ENCODE results near the gene MAN2C1.
"Not testable (repeated sequence)": the region's sequence is repeated elsewhere in the genome, so short reads cannot be mapped to it uniquely, and the experiment has no call there.

The MAN2C1 gene

DNA sequence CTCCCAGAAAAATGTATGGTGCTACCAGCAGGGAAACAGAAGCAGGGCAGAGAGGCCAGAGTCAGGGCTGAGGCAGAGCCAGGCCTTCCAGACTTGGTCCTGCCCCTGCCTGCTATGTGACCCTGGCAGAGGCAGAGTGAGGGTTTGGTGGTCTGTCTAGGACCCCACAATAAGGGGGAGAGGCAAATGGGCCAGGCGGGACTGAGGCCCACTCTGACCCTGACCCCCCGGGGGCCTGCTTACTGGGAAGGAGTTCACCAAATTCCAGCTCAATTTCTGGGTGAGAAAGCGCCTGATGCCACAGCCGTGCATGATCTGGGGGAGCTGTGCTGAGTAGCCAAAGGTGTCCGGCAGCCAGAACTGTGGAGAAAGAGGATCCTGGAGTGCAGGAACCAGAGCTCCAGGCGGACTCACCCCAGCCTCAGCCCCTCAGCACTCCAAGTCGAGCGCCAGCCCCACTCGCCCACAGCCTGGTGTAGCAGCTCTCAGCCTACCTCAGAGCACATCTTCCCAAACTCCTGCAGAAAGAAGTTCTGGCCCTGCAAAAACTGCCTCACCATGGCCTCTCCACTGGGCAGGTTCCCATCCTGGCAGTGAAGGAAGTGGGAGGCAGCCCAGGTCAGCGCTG, 6.9 kb downstream of the MAN2C1 start:
- no peak for DNase-seq (ENCODE audit: low read depth in 2 of 2)

DNA sequence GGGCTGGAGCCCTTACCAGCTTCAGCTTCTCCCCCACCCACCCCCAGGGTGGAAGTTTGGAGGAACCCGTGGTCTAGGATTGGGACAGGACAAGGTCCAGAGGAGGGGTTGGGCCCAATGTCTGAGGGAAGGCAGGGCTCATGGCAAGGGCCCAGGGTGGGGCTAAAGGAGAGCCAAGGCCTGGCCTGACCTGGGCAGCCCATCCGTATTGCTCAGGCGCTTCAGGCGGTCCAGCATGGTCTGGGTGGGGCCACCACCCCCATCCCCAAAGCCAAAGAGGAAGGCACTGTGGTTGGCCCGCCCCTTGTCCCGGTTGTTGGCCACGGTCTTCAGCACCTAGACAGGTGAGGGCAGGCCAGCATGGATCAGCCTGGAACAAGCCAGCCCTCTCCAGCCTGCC, 7.6 kb downstream of the MAN2C1 start:
- DNase-seq (ENCODE audit: low read depth in 2 of 2): no peak

DNA sequence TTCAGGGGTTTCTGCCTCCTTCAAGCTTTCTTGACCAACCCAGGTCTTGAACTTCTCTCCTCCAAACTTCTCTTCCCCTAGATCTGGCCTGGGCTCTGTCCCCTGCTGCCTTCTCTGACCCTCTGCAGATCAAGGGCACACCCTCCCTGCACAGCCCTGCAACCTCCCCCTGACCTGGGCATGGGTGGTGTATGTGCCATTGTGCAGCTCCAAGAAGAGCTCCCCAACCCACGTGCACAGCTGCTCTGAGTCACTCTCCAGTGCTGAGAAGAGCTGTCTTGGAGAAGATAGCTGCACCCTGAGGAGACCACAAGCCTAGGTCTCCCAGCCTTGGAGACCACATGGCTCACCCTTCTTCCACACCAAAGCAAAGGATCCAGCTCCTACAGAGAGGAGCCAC, 8.0 kb downstream of the MAN2C1 start:
- no peak for DNase-seq (ENCODE audit: low read depth in 2 of 2)

DNA sequence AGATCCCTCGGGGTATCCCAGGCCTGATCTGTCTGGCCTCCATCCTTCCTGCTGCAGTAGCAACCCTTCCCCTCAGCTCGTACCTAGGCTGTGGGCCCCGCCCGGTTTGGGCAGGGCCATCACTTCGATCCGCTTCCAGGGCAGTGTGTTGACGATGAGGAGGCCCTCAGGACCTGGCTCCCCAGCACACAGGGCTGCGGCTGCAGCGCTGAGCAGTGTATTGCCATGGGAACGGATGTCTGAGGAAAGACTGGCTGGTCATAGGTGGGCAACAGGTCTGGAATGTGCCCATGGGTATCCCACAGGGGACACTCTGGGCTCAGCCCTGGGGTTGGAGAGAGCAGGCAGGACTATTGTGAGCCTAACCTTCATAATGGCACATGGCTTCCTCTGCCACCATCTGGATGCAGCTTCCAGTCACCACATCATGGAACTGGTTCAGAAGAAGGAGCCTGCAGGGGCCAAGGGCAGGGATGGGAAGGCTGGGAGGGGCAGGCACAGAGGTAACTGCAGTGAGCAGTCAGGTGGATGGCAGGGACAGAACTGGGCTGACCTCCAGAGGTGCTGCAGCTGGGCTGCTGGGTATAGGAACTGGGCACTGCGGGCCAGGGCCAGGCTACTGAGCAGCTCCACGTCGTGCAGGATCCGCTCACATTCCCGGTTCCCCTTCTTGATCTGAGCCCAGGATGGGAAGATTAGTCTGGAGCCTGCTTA, 8.7 kb downstream of the MAN2C1 start:
- DNase-seq (ENCODE audit: low read depth in 2 of 2): no peak

DNA sequence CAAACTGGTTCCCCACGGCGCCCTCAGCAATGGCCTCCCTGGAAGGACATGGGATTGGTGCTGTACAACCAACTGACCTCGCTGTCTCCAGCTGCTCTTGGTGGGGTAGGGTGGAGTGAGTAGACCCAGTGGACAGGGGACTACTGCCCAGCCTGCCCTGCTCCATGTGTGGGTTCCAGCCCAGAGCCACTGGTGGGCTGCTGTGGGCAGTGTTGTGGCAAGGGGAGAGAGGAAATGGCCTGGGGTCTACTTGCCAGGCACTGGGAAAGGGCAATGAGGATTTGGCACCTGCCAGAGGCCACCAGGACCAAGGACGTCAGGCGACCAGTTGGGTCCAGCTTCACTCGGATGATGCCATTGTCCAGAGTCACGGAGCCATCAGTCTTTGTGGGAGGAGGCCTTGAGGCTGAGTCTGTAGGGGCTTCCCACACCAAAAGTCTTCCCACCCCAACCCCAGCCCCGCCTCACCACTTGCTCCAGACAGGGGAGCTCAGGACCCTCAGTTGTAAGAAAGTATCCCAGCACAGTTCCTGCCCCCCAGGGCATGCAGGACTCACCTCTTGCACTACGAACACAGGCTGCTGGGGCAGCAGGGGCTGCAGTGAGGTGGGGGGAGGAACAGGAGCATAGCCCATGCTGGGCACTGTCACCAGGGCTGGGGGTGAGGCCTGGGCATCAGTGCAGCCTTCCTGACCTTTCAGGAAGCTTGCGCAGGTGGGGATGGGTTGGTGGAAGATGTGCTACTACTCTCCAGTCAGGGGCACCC, 9.5 kb downstream of the MAN2C1 start:
- DNase-seq (ENCODE audit: low read depth in 2 of 2): no peak

DNA sequence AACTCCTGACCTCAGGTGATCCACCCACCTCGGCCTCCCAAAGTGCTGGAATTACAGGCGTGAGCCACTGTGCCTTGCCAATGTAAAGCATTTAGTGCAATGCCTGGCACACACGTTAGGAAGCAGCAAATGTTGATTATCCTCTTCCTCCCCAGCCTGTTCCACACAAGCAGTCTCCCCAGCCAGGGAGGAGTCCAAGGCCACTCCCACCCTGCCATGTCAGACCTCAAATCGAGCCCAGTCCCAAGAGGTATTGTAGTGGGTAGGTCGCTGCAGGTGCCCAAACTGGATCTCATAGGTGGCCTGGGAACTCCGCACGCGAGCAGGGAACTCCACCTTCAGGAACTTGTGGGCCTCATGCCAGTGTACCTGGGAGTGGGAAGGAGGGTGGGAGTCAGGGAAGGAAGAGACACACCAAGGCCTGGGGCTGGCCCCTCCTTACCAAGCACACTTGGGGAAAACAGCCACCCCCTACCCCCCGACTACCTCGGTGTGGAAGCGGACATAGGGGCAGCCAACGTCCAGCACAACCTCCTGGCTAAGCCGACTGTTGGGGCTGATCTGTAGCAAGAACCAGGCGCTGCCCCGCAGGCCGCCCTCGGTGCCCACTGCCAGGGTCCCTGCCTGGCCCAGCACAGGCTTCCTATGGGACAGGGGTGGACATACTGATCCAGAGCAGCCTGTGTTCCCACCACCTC, 10.3 kb downstream of the MAN2C1 start:
- no peak for DNase-seq (ENCODE audit: low read depth in 2 of 2)

DNA sequence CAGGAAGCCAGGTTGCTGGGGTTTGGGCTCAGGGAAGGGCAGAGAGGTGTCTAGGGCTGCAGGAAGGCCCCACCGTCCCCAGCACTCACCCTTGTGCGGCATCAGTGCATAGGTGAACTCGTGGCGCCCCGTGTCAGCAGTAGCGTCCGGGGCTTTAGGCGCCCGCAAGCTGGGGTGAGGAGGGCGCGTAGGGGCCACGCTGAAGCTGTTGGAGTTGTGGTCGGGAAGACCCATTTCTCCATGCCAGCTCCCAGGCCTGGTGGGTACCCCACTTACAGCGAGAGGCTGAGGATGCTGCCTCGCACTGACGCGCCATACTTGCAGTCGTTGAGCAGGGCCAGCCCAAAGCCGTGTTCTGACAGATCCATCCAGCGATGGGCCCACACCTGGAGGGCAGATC, 11.9 kb downstream of the MAN2C1 start:
- DNase-seq (ENCODE audit: low read depth in 2 of 2): no peak

DNA sequence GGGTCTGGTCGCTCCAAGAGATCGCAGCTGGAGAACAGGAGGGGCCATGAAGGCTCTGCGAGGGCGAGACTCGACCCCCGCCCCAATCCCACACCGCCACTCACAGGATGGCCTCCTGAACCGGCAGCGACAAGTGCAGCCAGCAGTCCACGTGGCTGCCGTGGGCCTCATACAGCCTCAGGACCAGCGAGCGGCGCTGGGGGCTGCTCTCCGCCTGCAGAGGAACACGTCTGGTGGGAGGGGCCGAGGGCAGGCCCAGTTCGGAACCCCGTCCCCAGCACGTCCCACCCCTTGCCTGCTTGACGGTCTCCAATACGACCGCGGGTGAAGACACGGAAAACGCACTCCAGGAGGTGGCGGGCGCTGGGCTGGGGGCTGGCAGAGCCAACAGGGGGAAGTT, 12.4 kb downstream of the MAN2C1 start:
- no peak for DNase-seq (ENCODE audit: low read depth in 2 of 2)

DNA sequence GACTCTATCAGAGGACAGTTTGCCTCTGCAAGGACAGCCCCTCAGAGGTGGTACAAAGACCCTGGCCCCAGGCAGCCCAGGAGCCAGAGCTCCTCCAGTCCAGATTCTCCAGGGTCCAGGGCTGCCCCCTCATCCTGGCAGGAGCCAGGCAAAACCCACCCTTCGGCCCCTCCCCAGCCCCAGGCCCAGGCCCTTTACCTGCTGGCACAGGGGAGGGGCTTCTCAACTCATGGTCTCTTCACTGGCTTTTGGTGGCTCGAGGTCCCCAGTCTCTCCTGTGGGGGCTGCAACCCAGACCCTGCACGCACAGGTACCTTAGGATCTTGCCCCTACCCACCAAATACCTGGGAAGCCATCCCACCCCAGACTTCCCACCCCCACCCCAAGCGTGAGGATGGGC, 13.0 kb downstream of the MAN2C1 start:
- no peak for DNase-seq (ENCODE audit: low read depth in 2 of 2)

DNA sequence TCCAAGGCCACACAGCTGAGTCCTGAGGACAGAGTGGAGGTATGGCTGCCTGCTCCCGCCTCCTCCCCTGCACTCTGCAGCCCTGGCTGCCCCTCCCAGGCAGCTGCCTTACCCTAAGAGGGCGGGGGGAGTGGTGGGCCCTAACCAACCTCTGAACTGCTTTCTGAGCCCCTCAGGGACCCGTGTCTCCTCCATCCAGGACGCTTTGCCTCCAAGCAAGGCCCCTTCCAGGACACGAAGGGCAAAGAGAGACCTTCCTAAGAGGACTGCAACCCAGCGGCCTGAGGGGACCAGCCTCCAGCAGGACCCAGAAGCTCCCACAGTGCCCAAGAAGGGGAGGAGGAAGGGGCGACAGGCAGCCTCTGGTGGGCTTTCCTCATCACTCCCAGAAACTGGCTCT, 14.0 kb downstream of the MAN2C1 start:
- no peak for DNase-seq (ENCODE audit: low read depth in 2 of 2)

DNA sequence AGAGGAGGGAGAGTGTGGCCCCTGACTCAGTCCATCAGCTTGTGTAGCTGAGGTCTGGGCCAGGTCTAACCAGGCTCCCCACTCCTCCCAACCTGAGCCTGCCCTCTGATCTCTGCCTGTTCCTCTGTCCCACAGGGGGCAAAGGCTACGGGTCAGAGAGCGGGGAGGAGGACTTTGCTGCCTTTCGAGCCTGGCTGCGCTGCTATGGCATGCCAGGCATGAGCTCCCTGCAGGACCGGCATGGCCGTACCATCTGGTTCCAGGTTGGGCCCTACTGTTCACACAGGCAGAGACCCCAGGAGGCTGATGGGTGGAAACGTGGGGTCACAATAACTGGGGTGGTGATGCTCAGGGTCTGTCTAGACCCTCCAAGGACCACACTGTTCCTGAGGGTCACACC, 14.8 kb downstream of the MAN2C1 start:
- no peak for DNase-seq (ENCODE audit: low read depth in 2 of 2)

DNA sequence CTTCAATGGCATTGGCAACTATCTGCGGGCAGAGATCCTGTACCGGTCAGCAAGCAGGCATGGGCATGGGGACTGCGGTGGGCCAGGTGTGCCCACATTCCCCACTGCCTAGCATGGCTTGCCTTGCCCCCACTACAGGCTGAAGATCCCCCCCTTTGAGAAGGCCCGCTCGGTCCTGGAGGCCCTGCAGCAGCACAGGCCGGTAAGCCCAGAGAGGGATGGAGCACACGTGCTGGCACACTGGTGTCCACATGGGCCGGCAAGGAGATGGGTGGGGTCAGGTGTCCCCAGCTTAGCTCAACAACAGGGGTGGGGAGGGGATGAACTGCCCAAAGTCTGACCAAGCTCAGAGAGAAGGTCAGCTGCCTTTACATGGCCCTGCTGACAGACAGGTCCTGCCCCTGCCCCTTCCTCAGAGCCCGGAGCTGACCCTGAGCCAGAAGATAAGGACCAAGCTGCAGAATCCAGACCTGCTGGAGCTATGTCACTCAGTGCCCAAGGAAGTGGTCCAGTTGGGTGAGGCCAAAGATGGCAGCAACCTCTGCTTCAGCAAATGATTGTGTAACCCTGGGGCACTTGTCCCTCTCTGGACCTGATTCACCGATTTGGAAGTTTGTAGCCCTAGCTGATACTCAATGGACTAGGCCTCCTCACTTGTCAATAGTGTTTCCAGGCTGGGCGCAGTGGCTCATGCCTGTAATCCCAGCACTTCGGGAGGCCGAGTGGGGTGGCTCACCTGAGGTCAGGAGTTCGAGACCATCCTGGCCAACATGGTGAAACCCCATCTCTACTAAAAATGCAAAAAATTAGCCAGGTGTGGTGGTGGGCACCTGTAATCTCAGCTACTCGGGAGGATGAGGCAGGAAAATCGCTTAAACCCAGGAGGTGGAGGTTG, 16.0 kb downstream of the MAN2C1 start:
- DNase-seq (ENCODE audit: low read depth in 2 of 2): no peak

DNA sequence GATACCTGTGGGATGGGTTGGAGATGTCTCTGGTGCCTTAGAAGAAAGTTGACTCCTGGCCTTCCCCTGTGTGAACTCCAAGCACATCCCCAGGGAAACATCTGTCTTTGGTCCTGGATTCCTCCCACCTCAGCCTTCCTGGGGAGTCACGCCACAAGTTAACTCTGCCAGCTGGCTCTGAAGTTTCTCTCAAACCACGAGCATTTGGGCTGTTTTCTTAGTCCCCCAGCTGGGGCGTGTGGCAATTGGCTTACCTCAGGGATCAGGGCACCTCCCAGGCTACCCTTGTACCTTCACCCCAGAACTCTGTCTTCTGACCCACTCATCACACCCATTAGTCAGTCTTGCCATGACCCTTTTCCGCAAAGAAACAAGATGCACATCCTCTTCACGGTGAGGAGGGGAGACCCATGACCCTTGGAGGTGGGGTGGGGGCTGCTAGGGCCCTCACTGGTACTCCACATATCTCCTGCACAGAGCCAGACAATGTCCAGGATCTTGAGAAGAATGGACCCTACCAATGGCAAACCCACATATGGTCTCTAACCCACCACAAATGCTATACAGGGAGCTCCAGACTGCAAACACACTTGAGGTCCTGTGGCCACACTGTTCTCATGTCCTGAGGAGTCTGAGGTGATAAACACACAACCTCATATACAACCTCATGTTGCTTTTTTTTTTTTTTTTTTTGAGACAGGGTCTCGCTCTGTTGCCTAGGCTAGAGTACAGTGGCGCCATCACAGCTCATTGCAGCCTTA, 17.6 kb downstream of the MAN2C1 start:
- no peak for DNase-seq (ENCODE audit: low read depth in 2 of 2)

DNA sequence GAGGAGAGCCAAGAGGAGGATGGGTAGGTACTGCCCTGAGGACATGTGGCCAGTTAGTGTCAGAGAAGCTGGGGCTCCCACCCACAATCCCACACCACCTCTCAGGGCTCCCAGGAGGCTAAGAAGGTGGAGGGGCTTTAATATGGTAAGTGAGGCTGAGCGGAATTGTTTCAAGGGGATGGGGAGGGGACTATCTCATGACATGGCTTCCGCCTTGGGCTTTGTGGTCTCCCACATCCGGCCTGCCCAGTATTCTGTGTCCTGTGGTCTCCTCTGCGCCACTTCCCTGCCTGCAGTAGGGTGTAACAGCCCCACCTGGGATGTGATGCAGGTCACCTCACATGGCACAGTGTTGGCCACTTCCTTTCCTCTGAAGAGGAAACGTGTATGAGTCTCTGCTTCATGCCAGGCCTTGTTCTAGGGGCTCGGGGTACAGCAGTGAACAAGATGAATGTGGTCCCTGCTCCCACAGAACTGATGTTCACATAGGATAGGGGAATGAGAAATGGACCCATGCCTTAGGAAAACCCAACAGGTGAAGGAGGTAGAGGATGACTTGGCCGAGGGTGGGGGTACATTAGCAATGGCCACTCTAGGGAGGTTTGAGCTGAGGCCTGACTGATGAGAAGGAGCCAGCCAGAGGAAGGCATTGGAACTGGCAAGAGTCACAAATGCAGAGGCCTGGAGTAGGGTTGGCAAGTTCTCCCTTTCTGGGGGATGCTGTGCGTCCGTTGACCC, 18.4 kb downstream of the MAN2C1 start:
- peak; percentile 68 to 70 for DNase-seq (ENCODE audit: low read depth in 2 of 2)

DNA sequence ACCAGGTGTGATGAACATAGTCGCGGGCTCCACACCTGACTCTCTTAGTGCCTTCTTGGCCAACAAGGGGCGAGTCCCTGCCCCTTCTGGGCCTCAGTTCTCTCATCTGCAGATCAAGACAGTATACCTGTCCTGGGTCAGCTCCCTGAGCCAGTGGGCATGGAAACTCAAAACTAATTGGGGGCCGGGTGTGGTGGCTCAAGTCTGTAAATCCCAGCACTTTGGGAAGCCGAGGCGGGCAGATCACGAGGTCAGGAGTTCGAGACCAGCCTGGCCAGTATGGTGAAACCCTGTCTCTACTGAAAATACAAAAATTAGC, 19.1 kb downstream of the MAN2C1 start:
- not testable (repeated sequence) for DNase-seq (ENCODE audit: low read depth in 2 of 2)

DNA sequence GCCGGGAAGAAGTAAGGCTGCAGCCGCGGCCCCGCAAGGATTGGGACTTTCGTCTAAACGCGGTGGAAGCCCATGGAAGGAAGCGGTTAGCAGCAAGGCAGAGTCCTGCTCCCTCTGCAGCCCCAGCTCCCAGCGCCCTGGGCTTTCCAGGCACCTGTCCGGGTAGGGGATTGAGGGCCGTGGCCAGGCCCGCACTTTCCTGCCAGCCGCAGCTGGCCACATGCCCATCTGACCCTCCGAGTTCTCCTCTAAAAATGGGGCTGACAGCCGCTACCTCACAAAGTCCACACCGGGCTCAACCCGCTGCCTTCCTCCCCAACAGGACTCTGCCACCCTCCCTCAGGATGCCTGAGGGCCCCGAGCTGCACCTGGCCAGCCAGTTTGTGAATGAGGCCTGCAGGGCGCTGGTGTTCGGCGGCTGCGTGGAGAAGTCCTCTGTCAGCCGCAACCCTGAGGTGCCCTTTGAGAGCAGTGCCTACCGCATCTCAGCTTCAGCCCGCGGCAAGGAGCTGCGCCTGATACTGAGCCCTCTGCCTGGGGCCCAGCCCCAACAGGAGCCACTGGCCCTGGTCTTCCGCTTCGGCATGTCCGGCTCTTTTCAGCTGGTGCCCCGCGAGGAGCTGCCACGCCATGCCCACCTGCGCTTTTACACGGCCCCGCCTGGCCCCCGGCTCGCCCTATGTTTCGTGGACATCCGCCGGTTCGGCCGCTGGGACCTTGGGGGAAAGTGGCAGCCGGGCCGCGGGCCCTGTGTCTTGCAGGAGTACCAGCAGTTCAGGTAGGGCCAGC, 19.7 kb downstream of the MAN2C1 start:
- DNase-seq (ENCODE audit: low read depth in 2 of 2): no peak

DNA sequence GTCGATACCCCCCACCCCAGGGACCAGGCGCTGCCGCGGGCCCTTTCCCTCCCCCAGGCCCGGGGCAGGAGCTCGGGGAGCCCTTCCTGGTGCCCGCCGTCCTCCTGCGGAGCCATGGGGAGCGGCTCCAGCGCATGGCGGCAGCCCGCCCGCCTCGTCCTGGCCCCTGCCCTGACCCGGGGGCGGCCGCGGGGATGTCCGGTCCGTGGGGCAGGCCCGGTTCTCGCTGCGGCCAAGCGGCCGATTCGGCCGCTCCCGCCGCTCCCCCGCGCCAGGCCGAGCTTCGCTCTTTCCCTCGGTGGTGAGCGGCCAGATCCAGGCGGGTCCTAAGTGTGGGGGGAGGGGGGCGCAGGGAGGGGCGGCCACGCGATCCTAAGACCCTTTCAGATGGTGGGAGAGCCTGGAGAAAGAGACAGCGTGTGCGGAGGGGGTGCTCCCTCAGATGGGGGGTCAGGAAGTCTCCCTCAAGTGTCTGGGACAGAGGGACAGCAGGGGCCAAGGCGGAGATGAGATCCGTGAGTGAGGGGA, 20.3 kb downstream of the MAN2C1 start:
- no peak for DNase-seq (ENCODE audit: low read depth in 2 of 2)

DNA sequence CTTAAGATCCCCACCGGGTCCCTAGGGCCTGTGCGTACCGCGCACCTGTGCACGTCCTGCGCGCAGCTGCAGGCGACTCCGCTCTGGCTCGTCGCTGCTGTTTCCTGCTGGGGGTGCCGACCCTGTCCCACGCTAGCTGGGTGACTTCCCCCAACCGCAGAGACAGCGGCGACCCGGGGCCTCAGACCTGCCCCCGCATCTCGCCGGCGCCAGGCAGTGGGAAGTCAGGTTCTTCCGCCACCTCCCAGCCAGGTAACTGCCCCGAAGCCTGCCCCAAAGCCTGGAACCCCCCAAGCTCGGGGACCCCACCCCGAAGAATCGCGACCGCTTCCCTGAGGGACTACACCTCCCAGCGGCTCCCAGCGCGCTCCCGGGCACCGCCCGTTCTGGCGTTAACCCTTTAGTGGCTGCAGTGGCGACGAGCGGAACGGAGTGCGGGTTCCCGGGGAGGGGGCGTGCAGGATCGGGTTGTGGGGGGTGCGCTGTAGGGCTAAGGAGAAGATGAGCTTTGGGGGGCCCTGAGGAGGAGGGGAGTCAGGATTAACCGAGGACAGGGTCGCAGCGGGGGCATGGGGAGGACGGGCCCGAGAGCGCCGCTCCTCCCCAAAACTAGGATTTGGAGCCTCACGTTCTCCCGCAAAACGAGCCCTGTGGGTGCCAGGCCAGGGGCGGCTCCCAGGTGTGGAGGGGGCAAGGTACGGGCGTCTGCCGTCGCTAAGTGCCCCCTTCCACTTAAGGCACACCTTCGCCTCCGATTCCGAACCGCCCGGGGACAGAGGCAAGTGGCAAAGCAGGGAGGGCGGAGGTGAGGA, 21.0 kb downstream of the MAN2C1 start:
- DNase-seq (ENCODE audit: low read depth in 2 of 2): peak; percentile 27 to 29

All from stimulated activated CD8-positive, alpha-beta memory T cell treated with anti-CD3 and anti-CD28 coated beads, Interleukin-15, amount 100 ng/mL, for 48 hours (primary cell).